Ovary (tissue), 3 donors: ENCODE data around the gene MSI2.

ENCODE experiments used
- EP300 ChIP-seq: sonication (generic); formaldehyde crosslinking; IDR thresholded peaks from one replicate; pipeline ENCODE4 v1.6.1; 2017; ENCODE audit warnings: antibody characterized with exemption
- POLR2A ChIP-seq: fragments of 450-650 bp; IDR thresholded peaks from one replicate; pipeline ENCODE4 v1.6.1; 2017; ENCODE audit warnings: antibody characterized with exemption, mild to moderate bottlenecking, moderate library complexity
- TF ChIP-seq, protein P1 (sequence below), 3 donors: fragments of 450-650 bp in 2 of 3; fragments of 200-600 bp in 1 of 3; IDR thresholded peaks; one replicate each; pipeline versions ENCODE4 v1.5.1 to v1.8.0; 2016 to 2022; ENCODE audit warnings: antibody characterized with exemption in 3 of 3, mild to moderate bottlenecking in 1 of 3
- donor health status: DM: no; HTN: no; CAD: no.

DNA sequence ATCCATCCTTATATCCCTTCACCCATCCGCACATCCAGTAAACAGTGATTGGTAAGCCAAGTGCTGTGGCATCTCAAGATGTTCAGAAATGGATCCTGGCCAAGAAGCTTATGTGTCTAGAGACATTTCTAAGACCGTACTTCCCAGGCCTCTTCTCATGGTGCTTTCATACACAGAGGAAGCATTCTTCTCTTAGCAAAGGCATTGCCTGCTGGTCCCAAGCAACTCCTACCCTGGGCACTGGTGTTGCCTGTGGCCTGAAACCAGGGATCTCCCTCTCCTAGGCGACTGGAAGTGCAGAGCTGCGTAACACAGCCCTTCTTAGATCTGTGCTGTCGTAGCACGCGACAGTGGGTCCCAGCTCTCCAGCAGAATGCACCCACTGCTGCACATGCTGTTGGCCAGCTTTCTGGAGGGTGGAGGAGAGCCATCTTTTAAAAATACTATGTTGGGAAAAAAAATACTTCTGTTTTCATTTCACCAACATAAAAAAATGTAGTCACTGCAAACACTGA lies 305.9 kb downstream of the MSI2 start:
- TF ChIP-seq POLR2A (no peak), EP300 (no peak)
- TF ChIP-seq, protein P1, sequence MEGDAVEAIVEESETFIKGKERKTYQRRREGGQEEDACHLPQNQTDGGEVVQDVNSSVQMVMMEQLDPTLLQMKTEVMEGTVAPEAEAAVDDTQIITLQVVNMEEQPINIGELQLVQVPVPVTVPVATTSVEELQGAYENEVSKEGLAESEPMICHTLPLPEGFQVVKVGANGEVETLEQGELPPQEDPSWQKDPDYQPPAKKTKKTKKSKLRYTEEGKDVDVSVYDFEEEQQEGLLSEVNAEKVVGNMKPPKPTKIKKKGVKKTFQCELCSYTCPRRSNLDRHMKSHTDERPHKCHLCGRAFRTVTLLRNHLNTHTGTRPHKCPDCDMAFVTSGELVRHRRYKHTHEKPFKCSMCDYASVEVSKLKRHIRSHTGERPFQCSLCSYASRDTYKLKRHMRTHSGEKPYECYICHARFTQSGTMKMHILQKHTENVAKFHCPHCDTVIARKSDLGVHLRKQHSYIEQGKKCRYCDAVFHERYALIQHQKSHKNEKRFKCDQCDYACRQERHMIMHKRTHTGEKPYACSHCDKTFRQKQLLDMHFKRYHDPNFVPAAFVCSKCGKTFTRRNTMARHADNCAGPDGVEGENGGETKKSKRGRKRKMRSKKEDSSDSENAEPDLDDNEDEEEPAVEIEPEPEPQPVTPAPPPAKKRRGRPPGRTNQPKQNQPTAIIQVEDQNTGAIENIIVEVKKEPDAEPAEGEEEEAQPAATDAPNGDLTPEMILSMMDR (IDR thresholded peaks at IDR 0.05), result no peak
